RWPE1 (cell line): ENCODE results near the gene DLGAP1.

Experiments
- CTCF ChIA-PET: fragments of 350-600 bp; sonication (Branson Sonifier 250); formaldehyde crosslinking; extraction: SDS; loops from one replicate; lab custom pipeline; 2021; lab: Yijun Ruan, JAX
- POLR2A ChIA-PET: fragments of 400-600 bp; formaldehyde crosslinking; extraction: SDS; loops from one replicate; lab custom pipeline; 2020; ENCODE audit warnings: antibody characterized with exemption; ENCODE audit not compliant: low non-redundant PET; lab: Yijun Ruan, JAX
- DNase-seq: peaks from one replicate; pipeline ENCODE4 v3.0.0; 2012; ENCODE audit warnings: low spot score
- H3K27ac ChIP-seq: fragments of 450-650 bp; 2 replicates; pipeline ENCODE4 v1.5.1; 2017
- TF ChIP-seq, protein P1 (sequence below): fragments of 450-650 bp; conservative IDR thresholded peaks from 2 replicates; pipeline ENCODE4 v1.5.1; 2017; ENCODE audit warnings: low read depth, mild to moderate bottlenecking

DLGAP1 gene

DNA sequence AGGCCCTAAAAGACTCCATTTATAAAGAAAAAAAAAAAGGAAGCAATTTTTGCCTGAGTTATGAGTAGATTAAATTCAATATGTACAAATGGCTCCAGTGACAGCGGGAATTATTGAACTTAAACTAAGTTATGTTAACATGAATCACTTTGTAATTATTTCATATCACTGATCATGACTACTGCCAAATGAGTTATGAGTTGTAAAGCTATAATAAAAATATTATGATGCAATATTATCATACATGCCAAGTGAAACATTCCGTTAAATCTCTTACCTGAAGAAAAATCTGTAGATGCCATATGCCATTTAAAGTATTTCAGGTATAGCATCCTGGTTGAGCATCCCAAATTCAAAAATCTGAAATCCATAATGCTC lies 217.5 kb downstream of the DLGAP1 start:
- CTCF ChIA-PET: interaction anchor here (0.6 kb wide), 1 partner anchor 138 kb away, joined by 3 read pairs; no protein-coding TSS in a partner anchor
- TF ChIP-seq, protein P1, sequence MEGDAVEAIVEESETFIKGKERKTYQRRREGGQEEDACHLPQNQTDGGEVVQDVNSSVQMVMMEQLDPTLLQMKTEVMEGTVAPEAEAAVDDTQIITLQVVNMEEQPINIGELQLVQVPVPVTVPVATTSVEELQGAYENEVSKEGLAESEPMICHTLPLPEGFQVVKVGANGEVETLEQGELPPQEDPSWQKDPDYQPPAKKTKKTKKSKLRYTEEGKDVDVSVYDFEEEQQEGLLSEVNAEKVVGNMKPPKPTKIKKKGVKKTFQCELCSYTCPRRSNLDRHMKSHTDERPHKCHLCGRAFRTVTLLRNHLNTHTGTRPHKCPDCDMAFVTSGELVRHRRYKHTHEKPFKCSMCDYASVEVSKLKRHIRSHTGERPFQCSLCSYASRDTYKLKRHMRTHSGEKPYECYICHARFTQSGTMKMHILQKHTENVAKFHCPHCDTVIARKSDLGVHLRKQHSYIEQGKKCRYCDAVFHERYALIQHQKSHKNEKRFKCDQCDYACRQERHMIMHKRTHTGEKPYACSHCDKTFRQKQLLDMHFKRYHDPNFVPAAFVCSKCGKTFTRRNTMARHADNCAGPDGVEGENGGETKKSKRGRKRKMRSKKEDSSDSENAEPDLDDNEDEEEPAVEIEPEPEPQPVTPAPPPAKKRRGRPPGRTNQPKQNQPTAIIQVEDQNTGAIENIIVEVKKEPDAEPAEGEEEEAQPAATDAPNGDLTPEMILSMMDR: no peak
- POLR2A ChIA-PET: no interaction called here

DNA sequence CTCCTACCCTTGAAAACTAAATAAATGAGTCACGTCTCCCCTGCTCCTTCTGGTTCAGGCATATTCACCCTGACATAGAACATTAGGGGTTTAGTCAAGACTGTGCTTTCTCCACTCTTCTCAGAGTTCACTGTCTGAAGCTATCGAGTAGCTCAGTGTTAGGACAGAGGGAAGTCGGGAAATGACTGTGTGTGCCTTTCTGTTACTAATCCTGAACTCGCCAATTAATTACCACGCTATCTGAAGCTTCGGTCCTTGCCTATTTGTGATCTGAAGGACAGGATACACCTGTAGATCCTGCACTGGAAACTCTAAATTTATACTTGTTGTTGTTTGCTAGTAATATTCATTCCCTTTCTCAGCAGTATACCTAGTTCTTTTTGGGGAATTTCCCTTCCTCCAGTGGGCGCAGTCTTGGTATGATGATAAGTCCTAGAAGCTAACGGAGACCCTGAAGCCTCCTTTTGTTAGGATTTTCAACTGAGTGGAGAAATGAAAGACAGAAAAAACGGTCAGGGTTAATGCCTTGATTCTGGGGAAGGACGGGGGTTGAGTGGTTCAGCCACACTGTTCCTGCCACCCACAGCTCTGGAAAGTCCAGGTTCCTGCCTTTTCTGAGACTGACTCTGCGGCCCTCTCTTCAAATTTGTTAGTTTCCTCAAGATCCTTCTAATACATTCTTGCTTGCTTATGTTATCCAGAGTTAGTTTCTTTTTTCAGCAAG lies 218.0 kb downstream of the DLGAP1 start:
- H3K27ac ChIP-seq: no peak overlapping the region
- POLR2A ChIA-PET: no interaction called here
- TF ChIP-seq, protein P1: no peak
- no peak for DNase-seq
- CTCF ChIA-PET: interaction anchor here (0.6 kb wide), 1 partner anchor 139 kb away, joined by 3 read pairs; no protein-coding TSS in a partner anchor

More for the DNA sequence above, 217.5 kb downstream of the DLGAP1 start:
- DNase-seq: no peak
- H3K27ac ChIP-seq: no peak overlapping the region

DNA sequence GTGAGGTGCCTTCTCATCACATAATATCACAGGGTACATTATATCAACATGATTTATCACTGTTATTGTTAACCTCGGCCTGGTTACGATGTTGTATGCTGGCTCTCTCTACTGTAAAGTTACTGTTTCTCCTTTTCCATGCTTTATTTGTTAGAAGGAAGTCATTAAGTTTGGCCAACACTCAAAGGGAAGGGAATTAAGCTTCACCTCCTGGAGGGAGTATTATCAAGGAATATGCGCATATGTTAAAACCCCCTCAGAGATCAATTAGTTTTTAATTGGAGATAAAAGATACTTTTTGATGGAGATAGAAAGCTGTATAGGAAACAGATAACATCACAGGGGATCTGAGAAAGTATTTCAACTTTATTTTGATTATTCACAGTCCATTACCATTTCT lies 221.6 kb downstream of the DLGAP1 start:
- DNase-seq: no peak
- TF ChIP-seq, protein P1: no peak
- ChIA-PET CTCF (no interaction called here), POLR2A (no interaction called here)
- H3K27ac ChIP-seq: no peak overlapping the region

DNA sequence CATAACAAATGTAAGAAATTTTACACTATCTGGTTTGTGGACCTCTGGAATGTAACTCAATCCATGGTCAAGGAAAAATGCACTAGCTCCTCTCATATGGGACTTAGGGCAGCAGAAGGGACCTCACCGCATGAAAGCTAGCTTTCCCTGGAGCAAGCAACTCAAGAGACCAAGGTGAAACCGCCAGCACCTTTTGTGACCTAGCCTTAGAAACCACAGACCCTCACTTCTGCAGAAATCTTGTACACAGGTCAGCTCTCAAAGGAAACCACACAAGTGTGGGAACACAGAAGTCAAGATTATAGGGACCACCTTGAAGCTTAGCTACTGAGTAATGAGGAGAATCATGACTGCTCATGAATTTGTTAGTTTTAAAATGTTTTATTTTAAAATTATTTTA lies 222.5 kb downstream of the DLGAP1 start:
- H3K27ac ChIP-seq: no peak overlapping the region
- POLR2A ChIA-PET: no interaction called here
- CTCF ChIA-PET: no interaction called here
- TF ChIP-seq, protein P1: no peak
- no peak for DNase-seq

DNA sequence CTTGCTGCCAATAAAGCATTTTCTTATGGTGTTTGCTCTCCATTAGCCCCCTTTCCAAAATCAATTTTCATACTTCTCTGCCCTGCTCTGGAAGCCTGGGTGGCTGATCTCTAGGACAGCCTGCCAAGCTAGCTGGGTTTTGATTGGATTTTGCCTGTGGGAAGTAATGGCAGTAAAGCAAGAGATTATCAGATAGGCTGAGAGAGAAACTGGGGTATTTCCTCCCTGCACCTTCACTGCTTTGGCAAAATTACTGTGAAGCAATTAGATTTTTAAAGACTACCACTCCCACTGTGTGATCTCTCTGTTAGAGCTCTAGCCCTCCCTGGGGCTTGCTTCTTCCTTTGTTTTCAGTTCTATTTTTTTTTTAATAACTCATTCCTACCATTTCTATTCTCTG lies 223.8 kb downstream of the DLGAP1 start:
- DNase-seq: no peak
- H3K27ac ChIP-seq: no peak overlapping the region
- POLR2A ChIA-PET: no interaction called here
- CTCF ChIA-PET: no interaction called here
- TF ChIP-seq, protein P1: no peak

DNA sequence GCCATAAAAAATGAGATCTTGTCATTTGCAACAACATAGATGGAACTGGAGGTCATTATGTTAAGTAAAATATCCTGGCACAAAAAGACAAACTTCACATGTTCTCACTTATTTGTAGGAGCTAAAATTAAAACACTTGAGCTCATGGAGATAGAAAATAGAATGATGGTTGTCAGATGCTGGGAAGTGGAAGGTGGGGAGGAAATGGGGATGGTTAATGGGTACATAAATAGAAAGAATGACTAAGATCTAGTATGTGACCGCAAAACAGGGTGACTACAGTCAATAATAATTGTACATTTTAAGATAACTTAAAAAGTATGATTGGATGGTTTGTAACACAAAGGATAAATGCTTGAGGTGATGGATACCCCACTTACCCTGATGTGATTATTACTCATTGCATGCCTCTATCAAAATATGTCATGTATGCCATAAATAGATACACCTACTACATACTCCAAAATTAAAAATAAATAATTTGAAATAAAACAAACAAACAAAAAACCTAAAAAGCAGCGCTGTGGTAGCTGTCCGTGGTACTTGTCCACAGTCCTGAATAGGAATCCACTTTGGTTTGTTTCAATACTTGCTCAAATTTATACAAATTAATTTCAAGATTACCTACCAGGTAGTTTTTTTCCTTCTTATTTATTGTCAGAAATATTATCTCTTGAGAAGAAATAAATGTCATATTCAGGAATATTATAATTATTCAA lies 224.5 kb downstream of the DLGAP1 start:
- TF ChIP-seq, protein P1: no peak
- POLR2A ChIA-PET: no interaction called here

More for the DNA sequence above, 224.5 kb downstream of the DLGAP1 start:
- no peak overlapping the region for H3K27ac ChIP-seq
- CTCF ChIA-PET: no interaction called here
- no peak for DNase-seq
